Small intestine (tissue), 7 donors: ENCODE results near the gene NOVA2. TPM values are rescaled to one million over a fixed set of nuclear protein-coding genes. Genes with fewer than 3 reads are reported as not detected.
A peak's percentile ranks its signal among the peaks of the same experiment; 100 is the strongest.

Experiments used
- DNase-seq, 2 donors: peaks; one replicate each; pipeline versions ENCODE4 v3.0.0 to v3.0.0-alpha.2; 2013
- FAIRE-seq: peaks from 2 replicates; lab custom pipeline; 2012; peaks lifted over from hg19 to GRCh38; lab: Jason Lieb, UNC
- H3K27ac ChIP-seq, 3 donors: one replicate each; pipeline ENCODE4 v1.5.1; 2013; ENCODE audit warnings: low read length in 2 of 3, mild to moderate bottlenecking in 2 of 3, control low read depth in 1 of 3, inconsistent platforms in 1 of 3, low read depth in 1 of 3, moderate library complexity in 1 of 3
- H3K27me3 ChIP-seq, 3 donors: one replicate each; pipeline ENCODE4 v1.6.1; 2013; ENCODE audit warnings: low read length in 3 of 3, inconsistent platforms in 1 of 3; ENCODE audit not compliant: control insufficient read depth in 3 of 3, insufficient read depth in 3 of 3
- H3K36me3 ChIP-seq, 3 donors: one replicate each; pipeline ENCODE4 v1.6.1; 2013; ENCODE audit warnings: low read length in 3 of 3, inconsistent platforms in 1 of 3, low read depth in 1 of 3, mild to moderate bottlenecking in 1 of 3, moderate library complexity in 1 of 3; ENCODE audit not compliant: control insufficient read depth in 3 of 3, insufficient read depth in 2 of 3
- H3K4me1 ChIP-seq, 3 donors: one replicate each; pipeline ENCODE4 v1.6.1; 2013; ENCODE audit warnings: low read length in 2 of 3, inconsistent platforms in 1 of 3, low read depth in 1 of 3, mild to moderate bottlenecking in 1 of 3, moderate library complexity in 1 of 3; ENCODE audit not compliant: control insufficient read depth in 3 of 3, insufficient read depth in 2 of 3
- H3K4me3 ChIP-seq, 3 donors: one replicate each; pipeline ENCODE4 v1.5.1; 2013; ENCODE audit warnings: low read length in 3 of 3, control low read depth in 1 of 3, inconsistent platforms in 1 of 3, low read depth in 1 of 3, mild to moderate bottlenecking in 1 of 3, moderate library complexity in 1 of 3
- H3K9me3 ChIP-seq, 2 donors: one replicate each; pipeline ENCODE4 v1.6.1; 2013; ENCODE audit warnings: low read depth in 1 of 2, low read length in 1 of 2; ENCODE audit not compliant: control insufficient read depth in 2 of 2, insufficient read depth in 1 of 2
- WGBS, 3 donors: extraction: QIAGEN DNeasy Blood & Tissue Kit; methylation state at CpG; one replicate each; pipeline ENCODE4 v1.1.7; 2013; 5-methylcytosine and 5-hydroxymethylcytosine counted together
- polyA plus RNA-seq, 4 donors: library from polyadenylated mRNA; stranded (reverse) in 3 of 4; unstranded in 1 of 4; fragments of 200-250 nt in 3 of 4; fragments of 120-200 nt in 1 of 4; gene quantifications; one replicate each; pipeline versions ENCODE4 v1.2.1 to v1.2.3, GENCODE V29; 2013
- donor health status: healthy with polysubstance abuse.
- donor health status: control.
- donor health status: control.
- donor health status: Bipolar disorder and iron deficiency.
- donor health status: healthy.

Gene NOVA2
- polyA plus RNA-seq, 4 donors: under 0.01 to 2.0 (median 0.56) TPM

DNA sequence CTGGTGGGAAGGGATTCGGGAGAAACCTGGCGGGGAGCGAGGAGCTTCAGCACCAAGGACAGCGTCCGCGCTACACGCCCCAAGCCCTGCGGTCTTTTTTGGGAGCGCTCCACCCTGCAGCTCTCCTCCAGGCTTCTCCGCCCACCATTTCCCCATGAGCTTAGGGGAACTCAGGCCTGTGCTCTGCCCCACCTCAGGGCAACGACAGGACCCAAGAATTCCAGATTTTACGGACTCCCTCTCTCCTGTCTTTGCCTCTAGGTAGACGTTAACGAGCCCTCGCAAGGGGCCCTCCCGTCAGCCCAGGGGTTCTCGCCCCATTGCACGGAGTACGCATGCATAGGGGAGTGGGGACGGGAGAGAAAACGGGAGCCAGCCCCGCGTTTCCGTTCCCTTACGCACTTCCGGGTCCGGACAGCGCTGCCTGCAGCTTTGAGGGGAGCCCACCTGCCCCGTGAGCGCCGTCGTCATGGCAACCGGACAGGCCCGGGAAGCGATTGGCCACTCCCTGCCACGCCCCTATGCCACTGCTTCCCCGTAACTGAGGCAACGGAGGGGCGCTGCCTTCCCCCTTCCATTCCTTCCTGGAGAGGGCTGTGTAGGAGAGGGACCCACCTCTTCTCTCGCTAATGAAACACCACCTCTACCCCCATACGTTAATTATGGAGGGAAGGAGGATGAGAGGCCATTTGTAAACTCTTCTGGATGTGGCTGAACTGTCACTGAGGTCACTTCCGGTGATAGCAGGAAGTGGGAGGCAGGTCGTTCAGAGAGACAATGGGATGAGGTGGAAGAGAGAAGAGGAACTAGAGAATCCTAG is 20.8 kb downstream of the NOVA2 start:
- peaks cover 0 to 11% (median 3%) of the 10 kb centered on the region in 3 donors for H3K27me3 ChIP-seq
- H3K4me1 ChIP-seq: peaks cover 0 to 7% (median 5%) of the 10 kb centered on the region in 3 donors
- WGBS, 3 donors: 8 to 12% (median 9%) methylated on average over 43 of the region's 43 CpGs
- DNase-seq: peak; percentile 10 to 77
- no peaks in the 10 kb centered on the region for H3K36me3 ChIP-seq
- H3K9me3 ChIP-seq: peaks cover 0 to 7% of the 10 kb centered on the region in 2 donors
- peak overlapping the region in 2 of 3 donors; percentile 18 to 35 for H3K4me3 ChIP-seq
- FAIRE-seq: no peak
- no peak overlapping the region for H3K27ac ChIP-seq

- WGBS, 3 donors: 34 to 45% (median 36%) methylated on average over 8 of the region's 8 CpGs
- Histone ChIP-seq H3K27ac (no peak overlapping the region), H3K4me1 (peaks cover 0 to 7% (median 5%) of the 10 kb centered on the region in 3 donors), H3K4me3 (no peak overlapping the region), H3K9me3 (peaks cover 0 to 7% of the 10 kb centered on the region in 2 donors), H3K36me3 (no peaks in the 10 kb centered on the region), H3K27me3 (peaks cover 0 to 11% (median 3%) of the 10 kb centered on the region in 3 donors)
- FAIRE-seq (no peak), DNase-seq (no peak)
These were observed 21.4 kb downstream of the NOVA2 start for GRCh38 chr19:45952341-45952685.

- WGBS, 3 donors: 85 to 100% (median 92%) methylated on average over 1 of the region's 1 CpG
These were observed 25.7 kb downstream of the NOVA2 start for GRCh38 chr19:45947926-45948325.

GRCh38 chr19:45940515-45940805 is 33.2 kb downstream of the NOVA2 start:
- Histone ChIP-seq H3K4me3 (no peak overlapping the region), H3K27me3 (peaks cover 0 to 68% (median 0%) of the 10 kb centered on the region in 3 donors), H3K4me1 (no peaks in the 10 kb centered on the region), H3K27ac (no peak overlapping the region), H3K36me3 (no peaks in the 10 kb centered on the region), H3K9me3 (no peaks in the 10 kb centered on the region)
- 52 to 76% (median 57%) methylated on average over 18 to 32 of the region's 32 CpGs for WGBS, 3 donors
- no peak for DNase-seq
- FAIRE-seq: no peak

More at GRCh38 chr19:45947926-45948325, 25.7 kb downstream of the NOVA2 start:
- H3K4me3 ChIP-seq: no peak overlapping the region
- DNase-seq: no peak
- H3K9me3 ChIP-seq: no peaks in the 10 kb centered on the region
- H3K36me3 ChIP-seq: no peaks in the 10 kb centered on the region
- no peak for FAIRE-seq
- H3K27me3 ChIP-seq: peaks cover 0 to 6% (median 3%) of the 10 kb centered on the region in 3 donors
- H3K27ac ChIP-seq: no peak overlapping the region
- H3K4me1 ChIP-seq: peaks cover 0 to 4% (median 2%) of the 10 kb centered on the region in 3 donors

DNA sequence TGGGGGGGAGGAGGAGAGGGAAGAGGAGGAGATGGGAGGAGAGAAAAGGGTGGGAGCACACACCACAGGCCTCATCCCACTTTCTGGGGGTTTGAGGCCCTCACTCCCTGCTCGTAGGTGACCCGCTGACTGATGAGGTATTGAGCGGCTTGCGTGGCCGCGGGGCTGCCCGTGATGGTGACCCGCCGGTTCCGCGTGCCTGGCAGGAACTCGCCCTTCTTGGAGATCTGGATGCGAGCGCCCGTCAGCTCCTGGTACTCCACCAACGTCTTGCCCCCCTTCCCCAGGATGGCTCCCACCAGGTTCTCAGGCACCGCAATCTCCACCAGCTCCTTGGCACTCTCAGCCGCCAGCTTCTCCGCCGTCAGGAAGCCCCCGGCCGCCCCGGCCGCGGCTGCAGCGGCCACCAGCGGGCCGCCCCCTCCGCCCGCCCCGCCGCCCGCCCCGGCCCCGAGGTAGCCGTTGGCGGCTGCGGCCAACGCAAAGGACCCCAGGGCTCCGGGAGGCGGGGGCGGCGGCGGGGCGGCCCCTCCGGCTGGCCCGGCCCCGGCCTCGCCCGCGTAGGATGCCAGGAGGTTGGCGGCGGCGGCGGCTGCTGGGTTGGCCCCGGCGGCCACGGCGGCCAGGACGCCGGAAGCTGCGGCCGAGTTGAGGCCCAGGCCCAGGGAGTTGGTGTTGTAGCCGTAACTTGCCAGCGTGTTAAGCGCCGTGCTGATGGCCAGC is 33.7 kb downstream of the NOVA2 start:
- H3K4me3 ChIP-seq: no peak overlapping the region
- FAIRE-seq: no peak
- no peaks in the 10 kb centered on the region for H3K36me3 ChIP-seq
- no peaks in the 10 kb centered on the region for H3K4me1 ChIP-seq
- DNase-seq: no peak
- 25 to 39% (median 28%) methylated on average over 40 to 67 of the region's 67 CpGs for WGBS, 3 donors
- H3K9me3 ChIP-seq: no peaks in the 10 kb centered on the region
- peaks cover 0 to 72% (median 3%) of the 10 kb centered on the region in 3 donors for H3K27me3 ChIP-seq
- H3K27ac ChIP-seq: no peak overlapping the region

- no peak for DNase-seq
- H3K4me3 ChIP-seq: no peak overlapping the region
- WGBS, 3 donors: 72 to 83% (median 79%) methylated on average over 3 of the region's 3 CpGs
- H3K4me1 ChIP-seq: no peaks in the 10 kb centered on the region
- FAIRE-seq: no peak
- no peaks in the 10 kb centered on the region for H3K9me3 ChIP-seq
- H3K27me3 ChIP-seq: peaks cover 0 to 75% (median 3%) of the 10 kb centered on the region in 3 donors
- H3K27ac ChIP-seq: no peak overlapping the region
- H3K36me3 ChIP-seq: no peaks in the 10 kb centered on the region
These were observed 34.8 kb downstream of the NOVA2 start for GRCh38 chr19:45938733-45939319.

GRCh38 chr19:45935267-45935666 is 38.4 kb downstream of the NOVA2 start:
- peaks cover 0 to 59% (median 3%) of the 10 kb centered on the region in 3 donors for H3K27me3 ChIP-seq
- no peaks in the 10 kb centered on the region for H3K4me1 ChIP-seq
- no peak for FAIRE-seq
- 58 to 71% (median 67%) methylated on average over 19 of the region's 19 CpGs for WGBS, 3 donors
- H3K27ac ChIP-seq: no peak overlapping the region
- no peak overlapping the region for H3K4me3 ChIP-seq
- no peak for DNase-seq
- no peaks in the 10 kb centered on the region for H3K36me3 ChIP-seq
- no peaks in the 10 kb centered on the region for H3K9me3 ChIP-seq

DNA sequence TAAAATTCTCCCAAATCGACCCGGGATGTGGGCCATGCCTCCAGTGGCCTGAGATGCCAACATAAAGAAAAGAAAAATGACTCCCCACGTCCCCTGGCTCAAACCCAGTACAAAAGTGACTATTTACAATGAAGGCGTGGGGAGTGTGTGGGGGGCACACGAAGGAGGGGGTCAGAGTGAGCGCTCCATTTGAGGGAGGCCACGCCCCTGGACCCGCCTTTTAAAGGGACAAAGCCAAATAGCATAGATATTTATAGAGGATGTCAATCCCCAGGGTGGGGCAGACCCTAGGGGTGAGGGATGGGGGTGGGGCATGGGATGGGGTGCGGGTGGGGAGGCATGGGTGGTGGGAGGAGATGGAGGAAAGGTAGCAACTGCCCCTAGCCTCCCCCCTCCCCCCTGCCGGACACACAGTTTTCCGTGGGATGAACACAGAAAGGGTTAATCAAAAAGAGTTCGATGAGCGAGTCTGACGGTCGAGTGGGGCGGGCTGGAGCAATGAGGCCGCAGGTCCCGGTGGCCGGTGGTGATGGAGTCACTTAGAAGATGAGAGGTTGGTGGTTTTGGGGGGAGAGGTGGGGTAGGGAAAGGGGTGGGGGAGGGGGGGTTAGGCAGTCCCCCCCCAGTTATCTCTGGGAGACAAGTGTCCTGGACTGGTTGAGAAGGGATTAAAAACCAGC is 39.0 kb downstream of the NOVA2 start:
- FAIRE-seq (no peak), DNase-seq (no peak)
- peaks cover 0 to 57% (median 3%) of the 10 kb centered on the region in 3 donors for H3K27me3 ChIP-seq
- 19 to 32% (median 28%) methylated on average over 19 of the region's 19 CpGs for WGBS, 3 donors
- H3K36me3 ChIP-seq: no peaks in the 10 kb centered on the region
- no peaks in the 10 kb centered on the region for H3K4me1 ChIP-seq
- H3K9me3 ChIP-seq: no peaks in the 10 kb centered on the region
- H3K4me3 ChIP-seq: no peak overlapping the region
- no peak overlapping the region for H3K27ac ChIP-seq
